ENCODE measurements around the gene MTURN.

- TF ChIP-seq CTCF (IDR thresholded peaks at IDR 0.05; ENCODE audit: extremely low read depth in 1 of 2, insufficient read depth in 1 of 2, low read depth in 1 of 2, low read length in 2 of 2) (no peak), POLR2AphosphoS5 (IDR thresholded peaks at IDR 0.05; ENCODE audit: insufficient read depth, low read depth, low read length) (no peak), POLR2A (IDR thresholded peaks at IDR 0.05; ENCODE audit: low read depth, low read length) (no peak), MAX (IDR thresholded peaks at IDR 0.05; ENCODE audit: insufficient read depth, insufficient read length) (no peak), GATA2 (IDR thresholded peaks at IDR 0.05; ENCODE audit: insufficient read depth, insufficient read length, low read depth, low read length) (no peak), EZH2 (IDR thresholded peaks at IDR 0.05; ENCODE audit: borderline replicate concordance, low read depth, low read length, severe bottlenecking) (no peak)
Observed at GRCh38 chr7:30187513-30187912, 52.7 kb downstream of the MTURN start.

All from endothelial cell of umbilical vein (primary cell).